ENCODE data around the gene NECAB2. TPM values are rescaled to one million over a fixed set of nuclear protein-coding genes. Genes with fewer than 3 reads are reported as not detected.

NECAB2 gene
- total RNA-seq, 2 donors from 2014 or later: 1.0 to 3.6 TPM

DNA sequence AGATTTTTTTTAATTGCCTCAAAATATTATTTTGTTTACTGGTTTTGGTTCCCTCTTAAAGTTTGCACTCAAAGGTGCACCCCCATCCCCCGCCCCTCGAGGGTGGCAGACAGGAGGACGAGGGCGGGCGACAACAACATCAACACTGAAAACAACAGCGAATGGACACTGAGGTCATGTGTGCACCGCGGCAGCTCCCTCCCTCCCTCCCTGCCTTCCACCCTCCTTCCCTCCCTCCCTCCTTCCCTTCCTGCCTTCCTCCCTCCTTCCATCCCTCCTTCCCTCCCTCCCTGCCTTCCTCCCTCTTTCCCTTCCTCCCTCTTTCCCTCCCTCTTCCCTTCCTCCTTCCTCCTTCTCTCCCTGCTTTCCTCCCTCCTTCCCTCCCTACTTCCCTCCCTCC, 16.5 kb upstream of the NECAB2 start:
- Histone ChIP-seq H3K4me3 (no peak overlapping the region), H3K27ac (no peak overlapping the region), H3K9me3 (no peaks in the 10 kb centered on the region), H3K27me3 (no peaks in the 10 kb centered on the region), H3K36me3 (replicated peaks in 1 of 2; ENCODE audit: insufficient read depth in 1 of 2, low read depth in 2 of 2) (no peaks in the 10 kb centered on the region), H3K4me1 (peaks cover 31% of the 10 kb centered on the region)
- no peak for TF ChIP-seq POLR2A (IDR thresholded peaks at IDR 0.05)
- TF ChIP-seq, protein P1, sequence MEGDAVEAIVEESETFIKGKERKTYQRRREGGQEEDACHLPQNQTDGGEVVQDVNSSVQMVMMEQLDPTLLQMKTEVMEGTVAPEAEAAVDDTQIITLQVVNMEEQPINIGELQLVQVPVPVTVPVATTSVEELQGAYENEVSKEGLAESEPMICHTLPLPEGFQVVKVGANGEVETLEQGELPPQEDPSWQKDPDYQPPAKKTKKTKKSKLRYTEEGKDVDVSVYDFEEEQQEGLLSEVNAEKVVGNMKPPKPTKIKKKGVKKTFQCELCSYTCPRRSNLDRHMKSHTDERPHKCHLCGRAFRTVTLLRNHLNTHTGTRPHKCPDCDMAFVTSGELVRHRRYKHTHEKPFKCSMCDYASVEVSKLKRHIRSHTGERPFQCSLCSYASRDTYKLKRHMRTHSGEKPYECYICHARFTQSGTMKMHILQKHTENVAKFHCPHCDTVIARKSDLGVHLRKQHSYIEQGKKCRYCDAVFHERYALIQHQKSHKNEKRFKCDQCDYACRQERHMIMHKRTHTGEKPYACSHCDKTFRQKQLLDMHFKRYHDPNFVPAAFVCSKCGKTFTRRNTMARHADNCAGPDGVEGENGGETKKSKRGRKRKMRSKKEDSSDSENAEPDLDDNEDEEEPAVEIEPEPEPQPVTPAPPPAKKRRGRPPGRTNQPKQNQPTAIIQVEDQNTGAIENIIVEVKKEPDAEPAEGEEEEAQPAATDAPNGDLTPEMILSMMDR (IDR thresholded peaks at IDR 0.05): no peak
- intact Hi-C loops (cut with DNase I): no loop called here
- ATAC-seq: no peak
- no peak for DNase-seq
- WGBS, 2 donors: 39 to 67% methylated on average over 8 of the region's 8 CpGs

- Histone ChIP-seq H3K27me3 (no peaks in the 10 kb centered on the region), H3K4me3 (no peak overlapping the region), H3K36me3 (replicated peaks in 1 of 2; ENCODE audit: insufficient read depth in 1 of 2, low read depth in 2 of 2) (no peaks in the 10 kb centered on the region), H3K4me1 (peaks cover 31% of the 10 kb centered on the region), H3K27ac (peak overlapping the region; percentile 97 to 100 (median 99)), H3K9me3 (no peaks in the 10 kb centered on the region)
- DNase-seq (peak; percentile 54 to 71 (median 60)), ATAC-seq (peak; percentile 10)
- TF ChIP-seq POLR2A (IDR thresholded peaks at IDR 0.05): no peak
- TF ChIP-seq, protein P1 (IDR thresholded peaks at IDR 0.05): no peak
- intact Hi-C loops (cut with DNase I): no loop called here
- 5 to 13% methylated on average over 8 of the region's 8 CpGs for WGBS, 2 donors
Measured at GRCh38 chr16:83952587-83952939, 15.5 kb upstream of the NECAB2 start.

GRCh38 chr16:83952940-83953795, 14.9 kb upstream of the NECAB2 start, which contains the start of gene OSGIN1:
Gene OSGIN1, plus strand, starts transcription at chr16:83953240. Its CDS starts 4,432 bp downstream, at chr16:83957672.
- Histone ChIP-seq H3K4me1 (peaks cover 31% of the 10 kb centered on the region), H3K4me3 (peak within 1 kb of the TSS; percentile 13 to 25), H3K27me3 (no peaks in the 10 kb centered on the region), H3K36me3 (replicated peaks in 1 of 2; ENCODE audit: insufficient read depth in 1 of 2, low read depth in 2 of 2) (no peaks in the 10 kb centered on the region), H3K9me3 (no peaks in the 10 kb centered on the region), H3K27ac (peak within 1 kb of the TSS; percentile 97 to 100 (median 99))
- peak; percentile 90 for ATAC-seq
- TF ChIP-seq, protein P1 (IDR thresholded peaks at IDR 0.05): peak in 1 of 7 experiments; percentile 9
- peak; percentile 82 to 97 (median 95) for TF ChIP-seq POLR2A (IDR thresholded peaks at IDR 0.05)
- intact Hi-C loops (cut with DNase I): no loop called here
- peak; percentile 95 to 98 (median 98) for DNase-seq
- 1% methylated on average over 30 of the region's 30 CpGs; no CpG with 5 or more reads in 1 of the 2 donors for WGBS, 2 donors

DNA sequence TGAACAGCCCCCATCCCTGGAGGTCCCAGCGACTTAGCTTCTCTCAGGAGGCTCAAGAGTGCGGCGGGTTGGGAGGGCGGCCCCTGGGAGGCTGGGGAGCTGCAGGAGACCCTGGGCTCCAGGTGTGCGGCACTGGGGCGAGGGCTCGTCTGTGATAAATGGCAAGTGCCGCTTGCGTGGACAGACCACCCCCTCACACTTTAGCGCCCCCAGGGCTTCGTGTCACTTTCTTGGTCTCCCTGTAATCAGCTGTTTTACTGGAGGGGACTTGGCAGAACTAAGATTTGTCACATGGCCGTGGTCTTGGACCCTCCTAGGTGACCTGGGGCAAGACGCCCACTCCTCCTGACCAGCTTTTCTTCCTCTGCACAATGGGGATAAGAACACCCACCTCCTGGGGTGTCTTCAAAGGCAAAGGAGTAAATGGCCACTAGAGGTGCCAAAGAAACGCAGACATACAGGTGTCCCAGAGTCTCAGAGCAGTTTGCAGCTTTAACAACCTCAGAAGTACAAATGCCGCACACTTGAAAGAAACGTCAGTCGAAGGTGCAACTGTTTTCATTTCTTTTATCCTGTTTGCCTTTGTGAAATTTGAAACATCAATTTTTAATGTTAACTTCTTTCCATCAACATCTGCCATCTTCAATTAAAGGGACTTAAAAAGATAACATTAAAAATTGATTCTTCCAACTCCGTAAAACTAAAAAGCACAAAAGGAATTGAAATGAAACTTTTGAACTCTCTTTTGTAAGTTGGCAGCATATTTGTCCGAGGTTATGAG, 14.1 kb upstream of the NECAB2 start:
- WGBS, 2 donors: 2 to 4% methylated on average over 9 to 19 of the region's 19 CpGs
- intact Hi-C loops (cut with DNase I): no loop called here
- no peak overlapping the region for H3K4me3 ChIP-seq
- H3K36me3 ChIP-seq (replicated peaks in 1 of 2; ENCODE audit: insufficient read depth in 1 of 2, low read depth in 2 of 2): no peaks in the 10 kb centered on the region
- DNase-seq (peak; percentile 33 to 43 (median 37)), ATAC-seq (peak; percentile 24)
- no peaks in the 10 kb centered on the region for H3K9me3 ChIP-seq
- no peaks in the 10 kb centered on the region for H3K27me3 ChIP-seq
- TF ChIP-seq POLR2A (IDR thresholded peaks at IDR 0.05): peak in 1 of 3 donors; percentile 18
- TF ChIP-seq, protein P1 (IDR thresholded peaks at IDR 0.05): peak in 6 of 7 experiments; percentile 22 to 54 (median 46)
- peaks cover 31% of the 10 kb centered on the region for H3K4me1 ChIP-seq
- peak overlapping the region; percentile 97 to 100 (median 99) for H3K27ac ChIP-seq

Measured in body of pancreas (tissue), 4 donors.